ENCODE measurements around the gene BMPR1B.

Gene BMPR1B

DNA sequence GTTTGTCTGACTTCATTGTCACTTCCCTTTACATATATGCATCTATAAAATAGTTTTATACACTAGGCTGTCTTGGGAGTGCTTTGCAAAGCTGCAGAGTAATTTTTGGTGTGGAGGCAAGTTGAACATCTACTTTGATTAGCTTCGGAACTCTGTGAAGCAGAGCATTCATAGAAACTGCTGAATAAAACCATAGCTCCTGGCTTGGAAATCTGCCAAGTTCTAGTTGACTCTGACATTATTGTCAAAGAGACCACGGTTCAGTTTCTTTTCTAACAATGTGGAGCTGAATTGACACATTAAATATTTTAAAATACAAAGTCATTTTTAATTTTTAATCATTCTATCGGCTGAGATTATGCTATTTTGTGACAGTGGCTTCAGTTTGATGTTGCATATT lies 335.0 kb downstream of the BMPR1B start (continued):
- TF ChIP-seq ZNF148 (tag by site-specific recombination; IDR thresholded peaks at IDR 0.05; ENCODE audit: borderline replicate concordance): no peak
- TF ChIP-seq, protein P1, sequence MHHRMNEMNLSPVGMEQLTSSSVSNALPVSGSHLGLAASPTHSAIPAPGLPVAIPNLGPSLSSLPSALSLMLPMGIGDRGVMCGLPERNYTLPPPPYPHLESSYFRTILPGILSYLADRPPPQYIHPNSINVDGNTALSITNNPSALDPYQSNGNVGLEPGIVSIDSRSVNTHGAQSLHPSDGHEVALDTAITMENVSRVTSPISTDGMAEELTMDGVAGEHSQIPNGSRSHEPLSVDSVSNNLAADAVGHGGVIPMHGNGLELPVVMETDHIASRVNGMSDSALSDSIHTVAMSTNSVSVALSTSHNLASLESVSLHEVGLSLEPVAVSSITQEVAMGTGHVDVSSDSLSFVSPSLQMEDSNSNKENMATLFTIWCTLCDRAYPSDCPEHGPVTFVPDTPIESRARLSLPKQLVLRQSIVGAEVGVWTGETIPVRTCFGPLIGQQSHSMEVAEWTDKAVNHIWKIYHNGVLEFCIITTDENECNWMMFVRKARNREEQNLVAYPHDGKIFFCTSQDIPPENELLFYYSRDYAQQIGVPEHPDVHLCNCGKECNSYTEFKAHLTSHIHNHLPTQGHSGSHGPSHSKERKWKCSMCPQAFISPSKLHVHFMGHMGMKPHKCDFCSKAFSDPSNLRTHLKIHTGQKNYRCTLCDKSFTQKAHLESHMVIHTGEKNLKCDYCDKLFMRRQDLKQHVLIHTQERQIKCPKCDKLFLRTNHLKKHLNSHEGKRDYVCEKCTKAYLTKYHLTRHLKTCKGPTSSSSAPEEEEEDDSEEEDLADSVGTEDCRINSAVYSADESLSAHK (tag by site-specific recombination; IDR thresholded peaks at IDR 0.05): no peak
- no peak for TF ChIP-seq PRDM10 (tag by site-specific recombination; IDR thresholded peaks at IDR 0.05)
- no peak for TF ChIP-seq ZNF2 (tag by site-specific recombination; IDR thresholded peaks at IDR 0.05)

- Histone ChIP-seq H3K4me1 (ENCODE audit: control insufficient read depth, insufficient read depth, low read length) (peaks cover 15% of the 10 kb centered on the region; the same call in 1 of the 2 replicates), H3K36me3 (ENCODE audit: control insufficient read depth in 2 of 2, insufficient read depth in 1 of 2, low read length in 2 of 2) (no peaks in the 10 kb centered on the region), H3K9me3 (ENCODE audit: control insufficient read depth, insufficient read depth, low read depth, low read length) (no peaks in the 10 kb centered on the region), H3K4me3 (ENCODE audit: low read depth, low read length) (no peak overlapping the region), H3K27ac (ENCODE audit: extremely low read depth, low read depth, low read length) (no peak overlapping the region)
- CTCF ChIA-PET: interaction anchor here (0.6 to 1.0 kb wide), 2 partner anchors 470 to 789 kb away, joined by 3 to 5 read pairs; no protein-coding TSS in a partner anchor
- TF ChIP-seq ZNF830 (tag by site-specific recombination; IDR thresholded peaks at IDR 0.05; ENCODE audit: low read depth): no peak
- no peak for TF ChIP-seq ZNF221 (tag by site-specific recombination; IDR thresholded peaks at IDR 0.05; ENCODE audit: borderline replicate concordance)
- TF ChIP-seq, protein P2, sequence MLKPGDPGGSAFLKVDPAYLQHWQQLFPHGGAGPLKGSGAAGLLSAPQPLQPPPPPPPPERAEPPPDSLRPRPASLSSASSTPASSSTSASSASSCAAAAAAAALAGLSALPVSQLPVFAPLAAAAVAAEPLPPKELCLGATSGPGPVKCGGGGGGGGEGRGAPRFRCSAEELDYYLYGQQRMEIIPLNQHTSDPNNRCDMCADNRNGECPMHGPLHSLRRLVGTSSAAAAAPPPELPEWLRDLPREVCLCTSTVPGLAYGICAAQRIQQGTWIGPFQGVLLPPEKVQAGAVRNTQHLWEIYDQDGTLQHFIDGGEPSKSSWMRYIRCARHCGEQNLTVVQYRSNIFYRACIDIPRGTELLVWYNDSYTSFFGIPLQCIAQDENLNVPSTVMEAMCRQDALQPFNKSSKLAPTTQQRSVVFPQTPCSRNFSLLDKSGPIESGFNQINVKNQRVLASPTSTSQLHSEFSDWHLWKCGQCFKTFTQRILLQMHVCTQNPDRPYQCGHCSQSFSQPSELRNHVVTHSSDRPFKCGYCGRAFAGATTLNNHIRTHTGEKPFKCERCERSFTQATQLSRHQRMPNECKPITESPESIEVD (tag by site-specific recombination; IDR thresholded peaks at IDR 0.05): peak; percentile 75
- peak; percentile 33; the same call in 1 of the 2 replicates for TF ChIP-seq ZNF629 (tag by site-specific recombination; IDR thresholded peaks at IDR 0.05)
- POLR2A ChIA-PET: interaction anchor here (0.6 kb wide), 1 partner anchor 474 kb away, joined by 3 read pairs; no protein-coding TSS in a partner anchor
Observed at GRCh38 chr4:95093460-95093859, 335.7 kb downstream of the BMPR1B start.

DNA sequence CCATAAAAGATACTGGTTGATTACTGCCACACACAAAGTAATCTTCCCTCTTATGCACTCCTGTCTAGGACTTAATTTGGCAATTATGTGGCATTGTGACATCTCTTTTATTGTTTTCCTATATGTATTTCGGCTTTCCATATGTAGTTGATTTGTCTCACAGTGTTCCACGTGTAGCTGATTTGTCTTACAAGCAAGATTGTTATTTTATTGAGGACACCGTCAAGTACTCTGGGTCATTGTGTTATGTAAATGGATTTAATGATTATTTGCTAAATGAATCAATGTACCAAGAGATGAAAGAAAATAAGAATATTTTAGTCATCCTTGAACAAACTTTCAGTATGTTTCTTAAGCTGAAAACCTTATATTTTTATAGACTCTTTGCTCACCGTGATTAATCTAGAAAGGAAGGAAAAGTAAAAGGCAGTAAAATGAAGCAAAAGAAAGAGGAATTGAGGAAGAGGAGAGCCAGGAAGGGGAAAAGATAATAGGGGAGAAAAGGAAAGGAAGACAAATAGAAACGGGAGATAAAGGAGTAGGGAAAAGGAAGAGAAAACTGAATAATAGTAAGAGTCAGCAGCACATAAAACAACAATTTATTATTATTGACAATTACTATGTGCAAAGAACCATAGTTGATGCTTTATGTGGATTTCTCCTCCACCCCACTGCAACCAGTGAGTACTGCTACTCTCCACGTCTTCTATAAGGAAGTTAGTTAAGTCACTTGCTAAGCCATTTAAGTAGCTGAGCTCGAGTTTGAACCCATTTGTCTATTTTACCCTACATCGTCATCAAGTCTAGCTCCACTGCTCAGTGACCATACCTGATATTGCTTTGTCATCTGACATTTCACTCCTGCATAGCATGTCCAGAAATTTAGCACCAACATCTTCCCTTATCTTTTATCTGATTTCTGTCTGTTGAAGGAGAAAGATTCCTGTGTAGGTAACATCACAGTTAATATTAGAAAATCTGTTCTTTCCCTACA lies 336.5 kb downstream of the BMPR1B start:
- POLR2A ChIA-PET: interaction anchor here (0.6 kb wide), 1 partner anchor 475 kb away, joined by 3 read pairs; no protein-coding TSS in a partner anchor
- CTCF ChIA-PET: interaction anchor here (0.5 to 1.5 kb wide), 8 partner anchors 9 to 790 kb away, joined by 3 to 6 read pairs (median 4); no protein-coding TSS in a partner anchor
- no peak overlapping the region for H3K27ac ChIP-seq (ENCODE audit: extremely low read depth, low read depth, low read length)
- TF ChIP-seq ZBTB20 (tag by site-specific recombination; IDR thresholded peaks at IDR 0.05) (no peak), PRDM10 (tag by site-specific recombination; IDR thresholded peaks at IDR 0.05) (0 out of 2 replicates have a peak, but pooled peaks have one; percentile 37), ZNF366 (tag by site-specific recombination; conservative IDR thresholded peaks at IDR 0.05) (peak; percentile 44; the same call in 1 of the 2 replicates), ZNF623 (tag by site-specific recombination; IDR thresholded peaks at IDR 0.05) (no peak), ZNF214 (tag by site-specific recombination; IDR thresholded peaks at IDR 0.05; ENCODE audit: borderline replicate concordance) (no peak), ZNF362 (tag by site-specific recombination; IDR thresholded peaks at IDR 0.05) (no peak)

More for the DNA sequence above, 336.5 kb downstream of the BMPR1B start:
- Histone ChIP-seq H3K9me3 (ENCODE audit: control insufficient read depth, insufficient read depth, low read depth, low read length) (no peaks in the 10 kb centered on the region), H3K36me3 (ENCODE audit: control insufficient read depth in 2 of 2, insufficient read depth in 1 of 2, low read length in 2 of 2) (no peaks in the 10 kb centered on the region), H3K4me3 (ENCODE audit: low read depth, low read length) (no peak overlapping the region), H3K4me1 (ENCODE audit: control insufficient read depth, insufficient read depth, low read length) (peaks cover 15% of the 10 kb centered on the region; the same call in 1 of the 2 replicates)

All from HEK293 (cell line).